ENCODE results near the gene HADHA.

HADHA gene

DNA sequence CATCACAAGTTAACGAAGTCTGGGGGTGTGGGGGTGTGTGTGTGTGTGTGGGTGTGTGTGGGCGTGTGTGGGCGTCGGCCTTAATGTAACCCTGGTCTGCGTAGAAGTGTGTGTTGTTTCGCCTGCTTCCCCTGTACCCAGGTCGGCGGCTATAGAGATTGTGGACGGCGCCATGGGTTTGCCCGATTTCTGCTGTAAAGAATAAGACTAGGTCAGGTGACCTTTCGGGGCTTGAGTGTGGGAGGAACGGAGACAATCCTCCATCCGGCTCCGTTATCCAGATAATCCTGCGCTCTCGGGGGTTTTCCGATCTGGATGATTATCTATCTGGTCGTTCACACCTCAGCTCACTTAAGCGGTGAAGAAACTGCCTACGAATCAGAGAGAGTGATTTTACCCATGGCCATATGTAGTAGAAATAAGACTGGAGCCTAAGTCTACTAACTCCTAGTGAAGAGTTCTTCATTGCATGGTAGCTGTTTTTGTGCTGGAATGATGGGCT lies 850 bp upstream of the HADHA start:
- DNase-seq (ENCODE audit: low read depth), result no peak

DNA sequence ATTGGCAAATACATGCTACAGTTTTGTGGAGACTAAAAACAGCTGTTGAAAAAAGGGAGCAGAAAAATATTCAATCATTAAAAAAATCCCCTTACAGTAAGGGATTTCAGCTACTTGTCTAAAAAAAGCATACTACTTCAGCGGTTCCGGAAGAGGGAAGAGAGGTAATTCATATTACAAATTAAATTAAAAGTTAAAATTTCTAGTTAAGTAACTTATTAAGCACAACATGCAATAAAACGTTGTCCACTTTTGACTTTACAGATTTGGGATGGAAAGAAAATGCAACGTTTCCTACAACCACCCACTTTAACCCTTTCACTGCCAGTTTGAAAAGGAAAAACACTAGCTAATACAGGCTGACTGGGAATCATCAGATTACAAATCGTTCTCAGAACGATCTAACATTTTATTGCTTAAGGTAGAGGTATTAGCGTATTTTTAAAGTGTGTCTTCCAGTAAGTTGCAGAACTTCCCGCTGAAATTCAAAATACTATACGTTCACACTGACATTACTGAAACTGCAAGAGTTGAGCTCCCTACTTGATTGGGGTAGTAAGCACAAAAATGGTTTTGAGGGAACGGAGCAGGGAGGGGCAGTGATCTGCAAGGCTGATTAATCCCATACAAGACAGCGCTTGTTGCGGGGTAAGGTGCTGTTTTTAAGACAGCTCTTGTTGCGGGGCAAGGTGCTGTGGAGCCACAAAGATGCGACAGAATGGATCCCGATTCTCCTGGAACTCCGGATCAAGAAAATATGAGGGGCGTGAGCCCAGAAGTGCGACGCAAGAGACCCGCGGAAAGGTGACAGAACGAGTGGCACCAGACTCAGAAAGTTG lies 743 bp downstream of the HADHA start:
- DNase-seq (ENCODE audit: low read depth), result no peak

DNA sequence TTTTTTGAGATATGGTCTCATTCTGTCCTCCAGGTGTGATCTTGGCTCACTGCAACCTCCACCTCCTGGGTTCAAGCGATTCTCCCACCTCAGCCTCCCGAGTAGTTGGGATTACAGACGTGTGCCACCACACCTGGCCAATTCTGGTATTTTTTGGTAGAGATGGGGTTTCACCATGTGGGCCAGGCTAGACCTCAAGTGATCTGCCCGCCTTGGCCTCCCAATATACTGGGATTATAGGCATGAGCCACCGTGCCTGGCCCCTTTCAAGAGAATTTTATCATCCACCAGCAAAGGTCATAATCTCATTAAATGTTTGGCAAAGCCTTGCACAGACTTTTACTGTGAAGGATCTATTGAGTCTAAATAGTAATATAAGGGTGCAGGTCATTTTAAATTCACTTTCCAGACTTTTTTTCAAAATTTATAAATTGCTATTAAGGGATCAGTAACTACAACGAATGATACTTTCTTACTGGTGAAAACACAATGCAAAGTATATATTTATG lies 2.5 kb downstream of the HADHA start:
- no peak for DNase-seq (ENCODE audit: low read depth)

DNA sequence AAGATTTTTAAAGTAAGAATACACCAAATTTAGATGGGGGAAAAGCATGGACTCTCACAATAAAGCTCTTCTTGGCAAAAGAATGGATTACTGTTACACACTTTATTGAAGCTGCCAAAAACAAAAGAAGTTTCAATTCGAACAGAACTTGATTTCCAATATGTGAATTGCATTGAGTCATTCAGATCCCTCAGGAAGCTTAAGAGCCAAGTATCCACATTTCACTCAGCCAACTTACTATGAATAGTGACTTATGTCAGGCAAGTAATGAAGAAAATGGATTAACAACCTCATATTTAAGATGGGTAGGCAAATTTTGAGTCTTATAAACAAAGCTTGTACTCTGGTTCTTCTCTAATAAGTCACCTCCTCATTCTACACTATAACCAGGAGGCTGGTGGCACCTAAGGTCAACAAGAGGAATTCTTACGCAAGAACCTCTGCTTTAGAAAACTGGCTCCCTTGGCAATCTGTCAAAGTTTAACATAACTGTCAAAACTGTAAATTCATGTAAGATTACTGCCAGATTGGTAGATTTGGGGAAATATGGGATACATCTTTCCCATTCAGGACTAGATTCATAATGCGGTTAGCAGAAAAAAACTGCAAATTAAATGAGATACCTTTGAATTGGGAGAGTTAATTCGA lies 6.0 kb downstream of the HADHA start:
- DNase-seq (ENCODE audit: low read depth), result no peak

DNA sequence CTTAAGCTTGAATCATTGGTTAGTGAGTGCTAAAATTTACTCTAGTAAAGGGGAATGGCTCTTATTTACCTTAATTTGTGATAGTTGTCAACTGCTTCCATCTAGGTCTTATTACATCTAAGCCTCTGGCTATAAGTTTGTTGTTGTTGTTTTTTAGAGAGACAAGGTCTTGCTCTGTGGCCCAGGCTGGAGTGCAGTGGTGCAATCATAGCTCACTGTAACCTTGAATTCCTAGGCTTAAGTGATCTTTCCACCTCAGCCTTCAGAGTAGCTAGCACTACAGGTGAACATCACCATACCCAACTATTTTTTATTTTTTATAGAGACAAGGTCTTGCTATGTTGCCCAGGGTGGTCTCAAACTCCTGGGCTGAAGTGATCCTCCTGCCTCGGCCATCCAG lies 6.6 kb downstream of the HADHA start:
- DNase-seq (ENCODE audit: low read depth), result no peak

DNA sequence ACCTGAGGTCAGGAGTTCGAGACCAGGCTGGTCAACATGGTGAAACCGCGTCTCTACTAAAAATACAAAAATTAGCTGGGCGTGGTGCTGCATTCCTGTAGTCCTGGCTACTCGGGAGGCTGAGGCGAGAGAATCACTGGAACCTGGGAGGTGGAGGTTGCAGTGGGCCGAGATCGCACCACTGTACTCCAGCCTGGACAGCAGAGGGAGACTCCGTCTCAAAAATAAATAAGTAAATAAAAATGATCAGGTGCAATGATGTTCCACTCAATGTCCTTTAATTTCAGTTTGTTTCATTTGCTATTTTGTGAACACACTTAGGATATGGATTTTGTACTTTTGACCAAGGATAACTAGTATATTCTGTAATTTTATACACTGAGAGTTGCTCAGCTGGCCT lies 9.3 kb downstream of the HADHA start:
- DNase-seq (ENCODE audit: low read depth), result no peak

DNA sequence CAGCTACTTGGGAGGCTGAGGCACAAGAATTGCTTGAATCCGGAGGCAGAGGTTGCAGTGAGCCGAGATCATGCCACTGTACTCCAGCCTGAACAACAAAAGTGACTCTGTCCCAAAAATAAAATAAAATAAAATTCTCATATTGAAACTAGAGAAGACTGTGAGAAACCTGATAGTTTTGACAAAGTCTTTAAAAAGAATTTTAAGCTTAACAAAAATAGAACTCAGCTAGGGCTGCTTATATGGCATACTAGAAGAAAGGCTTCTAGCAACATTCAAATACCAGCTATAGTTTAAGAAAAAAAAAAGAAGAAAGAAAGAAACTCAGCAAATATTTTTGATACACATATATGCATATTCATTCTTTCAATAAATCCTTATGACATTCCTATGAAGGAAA lies 13.6 kb downstream of the HADHA start:
- no peak for DNase-seq (ENCODE audit: low read depth)

DNA sequence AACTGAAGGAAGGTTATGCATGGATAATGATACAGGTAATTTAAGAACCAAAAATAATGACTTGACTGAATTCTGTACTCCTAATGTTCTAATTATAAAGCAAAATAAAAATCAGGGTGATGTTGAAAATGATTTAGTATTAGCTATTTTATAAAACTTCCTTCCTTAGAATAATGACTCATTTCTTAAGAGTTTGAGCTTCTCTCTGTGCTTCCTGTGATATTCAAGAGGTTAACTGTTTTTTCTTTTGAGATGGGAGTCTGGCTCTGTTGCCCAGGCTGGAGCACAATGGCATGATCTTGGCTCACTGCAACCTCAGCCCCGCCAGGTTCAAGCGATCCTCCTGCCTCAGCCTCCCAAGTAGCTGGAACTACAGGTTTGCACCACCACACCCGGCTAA lies 14.8 kb downstream of the HADHA start:
- no peak for DNase-seq (ENCODE audit: low read depth)

DNA sequence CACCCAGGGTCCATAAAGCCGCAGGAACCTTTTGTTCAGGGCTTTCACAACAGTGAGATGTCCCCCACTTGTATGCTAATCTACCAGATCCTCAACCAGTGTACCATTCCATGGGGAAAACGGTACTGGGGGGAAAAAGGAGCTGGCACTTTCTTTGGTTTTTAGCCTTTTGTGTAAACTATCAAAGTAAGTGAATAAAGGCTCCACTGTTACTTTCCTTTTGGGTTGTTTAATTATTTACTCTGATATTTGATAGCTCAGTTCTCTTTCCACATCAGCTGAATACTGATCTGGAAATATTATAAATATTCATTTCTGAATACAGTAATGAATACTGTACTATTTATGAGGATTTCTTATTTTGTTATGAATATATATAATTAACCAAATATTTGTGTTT lies 20.3 kb downstream of the HADHA start:
- DNase-seq (ENCODE audit: low read depth), result no peak

DNA sequence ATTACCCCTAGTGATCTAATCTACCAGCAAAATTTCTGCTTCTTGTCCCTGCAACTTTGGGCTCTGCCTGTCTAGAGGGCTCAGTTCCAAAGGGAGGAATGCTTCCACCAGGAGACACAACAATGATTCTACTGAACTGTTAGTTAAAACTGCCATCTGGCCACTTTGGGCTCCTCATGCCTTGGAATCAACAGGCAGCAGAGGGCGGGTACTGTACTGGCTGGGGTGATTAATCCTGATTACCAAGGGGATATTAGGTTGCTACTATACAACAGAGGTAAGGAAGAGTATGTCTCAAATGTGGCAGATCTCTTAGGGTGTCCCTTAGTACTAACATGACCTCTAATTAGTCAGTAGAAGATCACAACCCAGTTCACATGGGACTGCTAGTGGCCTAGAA lies 21.4 kb downstream of the HADHA start:
- no peak for DNase-seq (ENCODE audit: low read depth)

DNA sequence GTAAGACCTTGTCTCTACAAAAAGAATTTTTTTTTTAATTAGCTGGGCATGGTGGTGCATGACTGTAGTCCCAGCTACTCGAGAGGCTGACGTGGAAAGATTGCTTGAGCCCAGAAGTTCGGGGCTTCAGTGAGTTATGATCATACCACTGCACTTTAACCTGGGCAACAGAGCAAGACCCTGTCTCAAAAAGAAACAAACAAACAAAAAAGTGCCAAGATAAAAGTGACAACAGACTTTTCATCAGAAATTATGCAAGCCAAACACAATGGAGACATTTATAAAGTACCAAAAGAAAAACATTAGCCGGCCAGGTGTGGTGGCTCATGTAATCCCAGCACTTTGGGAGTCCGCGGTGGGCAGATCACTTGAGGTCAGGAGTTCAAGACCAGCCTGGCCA lies 26.7 kb downstream of the HADHA start:
- DNase-seq (ENCODE audit: low read depth), result no peak

DNA sequence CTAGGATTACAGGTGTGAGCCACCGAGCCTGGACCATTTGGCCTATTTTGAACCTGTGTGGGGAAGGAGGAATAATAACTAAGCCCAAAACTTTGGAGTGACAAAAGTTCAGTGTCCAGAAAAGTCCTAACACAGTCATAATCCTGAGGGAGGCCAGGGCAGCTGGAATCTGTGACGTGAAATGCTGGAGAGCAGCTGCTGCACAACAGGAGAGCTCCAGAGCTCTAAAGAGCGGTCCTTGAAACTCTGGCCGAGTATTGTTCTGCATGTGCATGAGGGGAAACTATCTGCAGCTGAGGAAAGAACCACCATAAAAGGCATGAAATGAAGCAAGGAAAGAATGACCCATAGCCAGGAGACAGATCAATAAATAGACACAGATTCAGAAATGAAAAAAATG lies 27.8 kb downstream of the HADHA start:
- no peak for DNase-seq (ENCODE audit: low read depth)

DNA sequence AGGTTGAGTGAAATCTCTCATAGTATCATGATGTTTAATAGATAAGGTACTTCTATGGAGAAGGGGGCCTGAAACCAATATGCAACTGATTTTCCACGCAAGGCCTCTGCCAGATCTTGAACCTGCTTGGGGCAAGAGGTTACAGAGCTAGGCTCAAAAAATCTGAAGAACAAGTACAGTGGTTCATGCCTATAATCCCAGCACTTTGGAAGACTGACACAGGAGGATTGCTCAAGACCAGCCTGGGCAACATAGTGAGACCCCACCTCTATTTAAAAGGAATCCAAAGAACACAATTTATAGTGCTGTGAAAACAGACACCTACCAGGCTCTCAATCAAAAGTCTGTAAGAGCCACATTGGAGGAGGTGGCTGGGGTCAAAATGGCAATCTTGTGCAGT lies 28.6 kb downstream of the HADHA start:
- DNase-seq (ENCODE audit: low read depth), result no peak

DNA sequence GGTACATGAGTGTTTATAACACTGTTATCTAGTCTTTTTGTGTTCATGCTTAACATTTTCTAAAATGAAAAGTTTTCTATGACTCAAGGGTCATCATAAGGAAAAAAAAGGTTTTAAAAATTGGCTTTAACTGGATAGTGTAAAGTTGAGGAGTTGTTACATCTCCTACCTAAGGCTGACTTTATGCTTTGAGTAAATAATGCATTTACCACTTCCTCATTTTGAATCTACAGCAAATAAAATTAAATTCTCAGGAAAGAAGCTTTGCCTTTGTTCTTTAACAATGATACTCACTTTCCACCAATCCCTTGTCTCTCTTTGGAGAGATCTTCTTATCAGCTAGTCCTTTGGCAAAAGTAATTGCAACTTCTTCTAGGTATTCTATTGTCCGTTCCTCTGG lies 29.7 kb downstream of the HADHA start:
- no peak for DNase-seq (ENCODE audit: low read depth)

DNA sequence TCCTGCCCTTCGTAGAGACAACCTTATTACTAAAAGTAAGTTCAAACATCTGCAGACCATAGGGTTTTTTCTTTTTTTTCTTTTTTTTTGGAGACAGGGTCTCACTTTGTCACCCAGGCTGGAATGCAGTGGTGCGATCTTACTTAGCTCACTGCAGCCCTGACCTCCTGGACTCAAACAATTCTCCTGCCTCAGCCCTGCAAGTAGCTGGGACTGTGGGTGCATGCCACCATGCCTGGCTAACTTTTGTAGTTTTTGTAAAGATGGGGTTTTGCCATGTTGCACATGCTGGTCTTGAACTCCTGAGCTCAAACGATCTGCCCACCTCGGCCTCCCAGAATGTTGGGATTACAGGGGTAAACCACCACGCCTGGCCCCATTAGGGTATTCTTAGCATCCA lies 32.4 kb downstream of the HADHA start:
- DNase-seq (ENCODE audit: low read depth), result no peak

DNA sequence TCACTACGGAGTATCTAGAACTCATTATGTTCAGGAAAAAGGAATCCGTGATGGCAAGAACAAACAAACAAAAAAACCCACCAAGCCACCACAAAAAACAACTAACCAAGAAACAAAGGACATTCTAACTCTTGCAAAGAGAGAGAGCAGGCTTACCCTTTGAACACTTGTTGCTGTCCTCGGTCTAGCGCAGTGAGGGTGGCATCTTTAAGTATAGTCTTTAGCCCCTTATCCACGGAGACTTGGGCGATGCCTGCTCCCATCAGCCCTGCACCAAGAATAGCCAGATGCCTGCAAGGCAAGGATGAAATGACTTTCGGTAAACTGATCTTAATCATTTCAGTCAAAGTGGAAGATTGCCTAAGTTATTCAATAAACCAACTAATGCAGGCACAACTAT lies 40.5 kb downstream of the HADHA start:
- no peak for DNase-seq (ENCODE audit: low read depth)

DNA sequence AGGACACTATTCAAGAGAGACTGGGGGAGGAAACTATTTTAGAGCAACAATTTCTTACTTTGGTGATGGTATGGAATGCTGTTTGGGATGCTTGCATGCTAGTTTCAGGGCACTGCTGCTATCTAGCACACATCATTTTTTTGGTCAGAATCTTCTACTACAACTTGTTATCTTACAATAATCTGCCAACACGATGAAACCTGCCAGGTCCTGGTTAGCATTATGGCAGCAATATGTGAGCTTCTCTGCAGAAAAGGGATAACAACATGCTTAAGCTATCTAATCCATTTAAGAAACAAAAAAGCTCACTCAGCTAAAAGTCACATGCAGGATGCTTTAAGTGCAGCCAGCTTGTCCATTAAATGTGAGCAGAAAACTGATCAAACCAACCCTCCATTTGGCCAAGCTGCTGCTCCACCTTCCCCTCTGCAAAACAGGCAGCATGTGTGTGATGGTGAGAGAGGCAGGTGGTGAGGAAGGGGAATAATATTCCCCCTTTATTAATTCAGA lies 41.4 kb downstream of the HADHA start:
- no peak for DNase-seq (ENCODE audit: low read depth)

DNA sequence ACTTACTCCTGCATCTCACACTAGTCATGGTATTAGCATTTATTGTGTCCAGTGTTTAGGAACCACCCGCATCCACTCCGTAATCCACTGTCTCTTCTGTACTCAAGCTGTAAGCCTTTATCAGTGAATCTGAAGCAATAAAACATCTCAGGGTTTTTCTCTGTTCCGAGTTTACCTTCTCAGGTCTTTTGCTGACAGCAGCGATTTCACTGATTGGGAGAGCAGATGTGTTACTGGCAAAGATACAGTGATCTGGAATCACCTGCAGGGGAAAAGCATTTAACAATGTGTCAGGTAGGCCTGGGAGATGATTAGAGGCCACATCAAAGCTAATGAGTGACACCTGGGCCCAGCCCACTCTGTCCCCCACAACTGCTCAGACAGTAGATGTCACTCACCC lies 46.9 kb downstream of the HADHA start:
- DNase-seq (ENCODE audit: low read depth), result no peak

DNA sequence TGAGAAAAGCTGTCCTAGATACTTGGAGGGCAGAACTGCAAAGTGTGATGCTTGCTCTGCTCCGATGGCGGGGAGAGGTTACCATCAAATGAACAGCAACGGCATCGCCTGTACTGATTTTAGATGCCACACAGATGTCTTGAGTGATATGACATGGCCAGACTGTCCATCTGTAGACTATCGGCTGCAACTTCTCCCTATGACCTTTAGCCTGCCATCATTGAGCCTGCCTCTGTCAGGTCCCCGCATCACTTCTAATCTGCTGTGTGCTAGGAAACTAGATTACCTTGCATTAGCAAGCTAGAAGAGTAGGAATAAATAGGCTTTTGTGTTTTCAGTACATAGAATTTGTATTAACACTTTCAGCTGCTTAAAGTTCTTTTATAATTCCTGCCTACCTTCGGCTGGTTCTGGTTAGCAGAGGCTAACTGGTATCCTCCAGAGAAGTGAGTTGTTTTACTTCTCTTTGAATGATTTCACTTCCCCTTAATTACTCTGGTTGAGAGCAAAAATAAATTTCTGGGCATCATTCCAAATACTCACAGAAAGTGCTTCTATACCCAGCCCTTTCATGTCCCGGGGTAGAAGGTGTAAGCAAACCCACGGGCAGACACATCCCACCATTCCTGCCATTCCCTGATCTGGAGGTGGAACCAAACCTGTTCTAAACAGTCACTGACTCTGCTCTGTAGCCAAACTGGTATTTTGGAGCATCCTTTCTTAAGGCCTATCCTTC lies 47.6 kb downstream of the HADHA start:
- DNase-seq (ENCODE audit: low read depth), result no peak

DNA sequence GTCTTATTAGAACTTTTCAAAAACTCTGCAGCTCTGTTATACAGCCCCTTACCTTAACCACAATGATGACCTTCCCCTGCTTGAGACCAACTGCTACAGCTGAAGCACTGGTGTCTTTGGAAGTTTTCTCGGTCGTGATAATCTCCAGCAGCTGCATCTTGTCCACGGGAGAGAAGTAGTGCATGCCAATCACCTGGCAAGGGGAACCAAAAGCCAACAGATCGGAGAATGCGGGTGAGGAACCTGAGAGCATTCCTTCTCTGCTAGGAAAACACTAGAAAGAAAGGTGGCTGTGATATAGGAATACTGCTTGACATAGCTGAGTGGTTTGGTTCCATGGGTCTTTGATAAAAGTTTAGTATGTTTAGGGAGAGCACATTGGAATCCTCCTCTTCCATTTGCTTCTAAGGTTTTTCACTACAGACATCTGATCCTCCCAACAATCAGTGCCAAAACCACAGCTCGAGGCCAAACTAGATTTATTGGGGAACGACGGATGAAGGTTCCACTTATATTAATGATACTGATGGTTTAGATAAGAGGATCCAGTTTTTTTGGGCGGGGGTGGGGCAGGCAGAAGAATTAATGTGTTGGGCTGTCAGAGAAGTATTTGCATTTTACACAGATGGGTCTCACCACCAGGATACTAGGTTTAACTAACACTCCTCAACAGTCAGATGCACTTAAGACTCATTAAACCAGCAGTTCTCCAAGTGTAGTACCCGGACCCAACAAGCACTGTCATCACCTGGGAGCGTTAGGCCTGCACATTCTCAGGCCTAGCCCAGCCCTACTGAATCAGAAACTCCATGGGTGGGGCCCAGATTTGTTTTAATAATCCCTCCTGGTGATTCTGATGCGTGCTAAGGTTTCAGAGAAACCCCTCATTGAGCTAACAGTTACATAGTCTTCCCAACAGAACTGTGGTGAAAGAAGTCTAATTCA lies 49.1 kb downstream of the HADHA start:
- no peak for DNase-seq (ENCODE audit: low read depth)

DNA sequence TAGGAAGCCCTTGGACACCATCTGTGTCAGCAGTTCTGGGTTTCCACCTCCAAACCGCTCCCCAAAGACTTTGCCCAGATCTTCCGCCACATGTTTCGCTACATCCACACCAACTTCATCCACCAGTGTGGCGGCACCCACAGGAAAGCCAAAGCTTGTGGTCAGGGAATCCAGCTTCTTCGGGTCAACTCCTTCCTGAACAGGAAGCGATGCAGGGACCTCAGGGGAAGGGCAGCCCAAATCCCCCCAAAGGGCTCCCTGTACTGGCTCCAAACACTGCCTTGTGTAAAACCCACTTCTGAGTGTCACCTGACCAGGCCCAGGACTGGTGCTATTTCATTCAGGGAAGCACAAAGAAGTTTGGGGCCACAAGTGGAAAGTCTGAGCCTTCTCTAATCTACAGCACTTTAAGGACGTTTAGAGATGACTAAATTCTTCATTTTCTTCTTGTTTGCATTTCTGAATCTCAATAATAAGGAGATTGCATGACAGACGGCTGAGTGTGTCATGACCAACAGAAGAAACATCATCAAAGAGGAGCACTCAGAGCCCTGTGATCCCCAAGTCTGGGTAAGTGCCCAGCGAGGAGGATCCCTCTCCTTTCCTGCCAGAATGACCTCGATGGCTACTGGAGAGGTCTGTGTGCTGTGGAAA lies 50.7 kb downstream of the HADHA start:
- peak; percentile 62 for DNase-seq (ENCODE audit: low read depth)

Data from stromal cell of bone marrow (primary cell).